Caco-2 (cell line): ENCODE results near the gene PPP4R3A. TPM values are rescaled to one million over a fixed set of nuclear protein-coding genes. Genes with fewer than 3 reads are reported as not detected.

Experiments
- Bru-seq: library from RNA; stranded (reverse); fragments of 400-500 nt; gene quantifications from one replicate; lab custom pipeline; 2021; lab: Mats Ljungman, UMichigan
- BruChase-seq, 2 experiments: library from RNA; stranded (reverse); fragments of 400-500 nt; gene quantifications; one replicate each; lab custom pipeline; 2021; lab: Mats Ljungman, UMichigan
- BruUV-seq: library from RNA; stranded (reverse); fragments of 400-500 nt; replicated peaks from 2 replicates; lab custom pipeline; 2021; lab: Mats Ljungman, UMichigan
- CTCF ChIA-PET: fragments of 300-600 bp; sonication (Branson Sonifier 250); formaldehyde crosslinking; loops from one replicate; lab custom pipeline; 2022; ENCODE audit warnings: antibody characterized with exemption; lab: Charles Lee
- POLR2A ChIA-PET: fragments of 300-600 bp; sonication (Branson Sonifier 250); formaldehyde crosslinking; loops from one replicate; lab custom pipeline; 2022; ENCODE audit warnings: antibody characterized with exemption; lab: Charles Lee
- DNase-seq, 2 experiments: peaks; one replicate each; pipeline versions ENCODE4 v3.0.0 to v3.0.0-alpha.2; 2020 to 2022
- H3K27me3 ChIP-seq: replicated peaks from 2 replicates; pipeline ENCODE4 v1.6.0; 2011; ENCODE audit warnings: low read length; ENCODE audit not compliant: control insufficient read depth, insufficient read depth
- H3K36me3 ChIP-seq: 2 replicates; pipeline ENCODE4 v1.5.1; 2011; ENCODE audit warnings: low read length; ENCODE audit not compliant: control insufficient read depth, insufficient read depth
- H3K4me1 ChIP-seq: fragments of 250-450 bp; sonication (Bioruptor Pico); 2 replicates; pipeline ENCODE4 v1.5.1; 2020; ENCODE audit warnings: mild to moderate bottlenecking
- H3K4me3 ChIP-seq: 2 replicates; pipeline ENCODE4 v1.5.1; 2011; ENCODE audit warnings: low read depth, mild to moderate bottlenecking, control low read depth, low read length
- H3K9me3 ChIP-seq: fragments of 250-450 bp; sonication (Bioruptor Pico); 2 replicates; pipeline ENCODE4 v1.5.1; 2020; ENCODE audit warnings: mild to moderate bottlenecking, moderate library complexity
- H3K27ac Mint-ChIP-seq: one replicate; pipeline ENCODE4 v1.8.0; 2022; ENCODE audit warnings: mixed read lengths; ENCODE audit not compliant: unreplicated experiment
- H3K27me3 Mint-ChIP-seq: one replicate; pipeline ENCODE4 v1.8.0; 2022; ENCODE audit warnings: mixed read lengths; ENCODE audit not compliant: insufficient read depth, unreplicated experiment
- H3K36me3 Mint-ChIP-seq: one replicate; pipeline ENCODE4 v1.8.0; 2022; ENCODE audit warnings: mild to moderate bottlenecking, mixed read lengths; ENCODE audit not compliant: insufficient read depth, unreplicated experiment
- H3K4me1 Mint-ChIP-seq: one replicate; pipeline ENCODE4 v1.8.0; 2022; ENCODE audit warnings: low read depth, mixed read lengths; ENCODE audit not compliant: unreplicated experiment
- H3K4me3 Mint-ChIP-seq: one replicate; pipeline ENCODE4 v1.8.0; 2022; ENCODE audit warnings: mild to moderate bottlenecking, moderate library complexity, mixed read lengths; ENCODE audit not compliant: unreplicated experiment
- H3K9me3 Mint-ChIP-seq: one replicate; pipeline ENCODE4 v1.8.0; 2022; ENCODE audit warnings: mixed read lengths; ENCODE audit not compliant: unreplicated experiment
- CTCF ChIP-seq, 2 experiments: fragments of 200-600 bp in 1 of 2; IDR thresholded peaks; 1 replicate in 1 of 2; 2 replicates in 1 of 2; pipeline versions ENCODE4 v1.5.1 to v1.8.0; 2011 to 2022; ENCODE audit warnings: antibody characterized with exemption in 1 of 2, control low read depth in 1 of 2, inconsistent platforms in 1 of 2, low read depth in 1 of 2, low read length in 1 of 2, mild to moderate bottlenecking in 1 of 2, moderate library complexity in 1 of 2; ENCODE audit not compliant: insufficient read depth in 1 of 2, severe bottlenecking in 1 of 2, unreplicated experiment in 1 of 2
- intact Hi-C: fragments of 100-400 bp; cut with micrococcal nuclease; formaldehyde crosslinking; loops from one replicate; pipeline ENCODE4 v1.10.0; 2022; ENCODE audit not compliant: unreplicated experiment
- long read RNA-seq: library from polyadenylated mRNA; stranded (forward); transcript quantifications from one replicate; pipeline ENCODE4 v2.0.0, GENCODE V29; 2022
- total RNA-seq: library from RNA; stranded (reverse); gene quantifications from 2 replicates; pipeline ENCODE4 v1.2.3, GENCODE V29; 2022

PPP4R3A gene
- total RNA-seq (96.5 and 98.9 TPM in 2 replicates), Bru-seq, nascent RNA (percentile 95 among the genes with signal in this experiment), BruChase-seq, experiment 1, labeled RNA remaining after a 2-hour chase (percentile 93 among the genes with signal in this experiment), BruChase-seq, experiment 2, labeled RNA remaining after a 6-hour chase (percentile 90 among the genes with signal in this experiment)
- long read RNA-seq, full-length matches to known transcripts = 63 of 105 reads
- long read RNA-seq, partial matches to known transcripts = 10 of 105 reads
- long read RNA-seq, other reads (novel, unspliced or antisense) = 32 of 105 reads

DNA sequence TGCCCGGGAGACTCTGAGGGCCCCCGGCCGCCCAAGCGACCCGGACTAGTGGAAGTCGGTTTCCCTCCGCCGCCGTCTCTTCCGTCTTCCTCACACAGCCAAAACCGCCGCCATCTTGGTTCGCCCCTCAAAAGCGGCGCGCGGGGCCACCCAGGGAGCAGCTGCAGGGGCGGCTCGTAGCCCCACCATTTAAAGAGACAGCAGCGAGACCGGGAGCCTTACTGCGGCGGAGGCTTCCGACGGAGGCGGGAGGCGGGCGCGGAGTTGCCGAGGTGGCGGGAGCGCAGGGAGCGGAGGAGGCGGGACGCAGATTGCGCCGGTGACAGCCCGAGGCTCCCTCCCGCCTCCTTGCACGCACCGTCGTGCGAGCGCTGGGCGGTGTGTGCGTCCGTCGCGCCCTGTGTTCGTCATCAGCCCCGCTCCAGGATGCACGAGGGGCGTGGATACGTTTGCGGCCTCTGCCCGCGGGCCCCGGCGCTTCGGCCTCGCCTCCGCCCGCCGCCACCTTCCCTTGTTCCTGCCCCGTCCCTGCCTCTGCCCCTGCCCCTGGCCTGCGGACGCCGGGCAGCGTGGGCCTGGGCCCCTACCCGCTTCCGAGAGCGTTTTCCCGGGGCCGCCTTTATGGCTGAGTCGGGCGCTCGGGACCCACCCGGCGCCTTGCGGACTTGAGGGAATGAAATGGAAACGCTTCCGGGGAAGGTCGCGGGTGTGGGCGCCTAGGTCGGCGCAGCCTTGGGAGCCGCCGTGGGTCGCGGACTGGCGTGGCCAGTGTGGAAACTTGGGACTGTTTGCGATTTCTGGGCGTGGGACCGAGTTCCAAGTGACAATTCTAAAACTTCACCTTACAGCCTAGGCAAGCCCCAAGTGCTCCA, at the start of gene PPP4R3A:
Gene PPP4R3A, minus strand, starts transcription at position 140 of the 872 bp plus-strand sequence. CDS start 663 bp downstream, outside the sequence.
- no peaks in the 10 kb centered on the region for H3K4me1 Mint-ChIP-seq
- CTCF ChIA-PET = no interaction called here
- intact Hi-C loops = loop anchor here (1.0 to 2.0 kb wide), 2 partner anchors 45 to 58 kb away; no protein-coding TSS in a partner anchor
- no peaks in the 10 kb centered on the region for H3K27me3 Mint-ChIP-seq
- Histone ChIP-seq H3K36me3 (no peaks in the 10 kb centered on the region; the same call in 1 of the 2 replicates), H3K27me3 (no peaks in the 10 kb centered on the region), H3K4me1 (0 out of 2 replicates have a peak, but pooled peaks cover 11% of the 10 kb centered on the region), H3K9me3 (no peaks in the 10 kb centered on the region), H3K4me3 (peak within 1 kb of the TSS; percentile 47)
- BruUV-seq = TSS peak; percentile 94
- no peak for TF ChIP-seq CTCF (IDR thresholded peaks at IDR 0.05; ENCODE audit: insufficient read depth in 1 of 2, low read depth in 1 of 2, low read length in 1 of 2, severe bottlenecking in 1 of 2, unreplicated experiment in 1 of 2)
- H3K4me3 Mint-ChIP-seq = peak within 1 kb of the TSS; percentile 79
- no peaks in the 10 kb centered on the region for H3K9me3 Mint-ChIP-seq
- POLR2A ChIA-PET = interaction anchor here (1.0 kb wide), 1 partner anchor 44 kb away, joined by 5 read pairs; no protein-coding TSS in a partner anchor
- peak within 1 kb of the TSS; percentile 98 for H3K27ac Mint-ChIP-seq
- peak; percentile 95 to 96 for DNase-seq
- H3K36me3 Mint-ChIP-seq = peaks cover 37% of the 10 kb centered on the region

DNA sequence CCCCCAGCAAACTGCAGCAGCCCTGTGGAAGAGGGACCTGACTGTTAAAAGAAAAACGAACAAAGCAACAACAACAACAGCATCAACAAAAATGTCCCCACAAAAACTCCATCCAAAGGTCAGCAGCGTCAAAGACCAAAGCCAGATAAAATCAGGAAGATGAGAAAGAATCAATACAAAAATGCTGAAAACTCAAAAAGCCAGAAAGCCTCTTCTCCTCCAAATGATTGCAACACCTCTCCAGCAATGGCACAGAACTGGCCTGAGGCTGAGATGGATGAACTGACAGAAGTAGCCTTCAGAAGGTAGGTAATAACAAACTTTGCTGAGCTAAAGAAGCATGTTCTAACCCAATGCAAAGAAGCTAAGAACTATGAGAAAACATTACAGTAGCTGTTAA, 45.4 kb upstream of the PPP4R3A start:
- Mint-ChIP-seq H3K9me3 (peaks cover 23% of the 10 kb centered on the region), H3K27ac (peak overlapping the region; percentile 30), H3K4me3 (peak overlapping the region; percentile 37), H3K36me3 (no peaks in the 10 kb centered on the region), H3K27me3 (no peaks in the 10 kb centered on the region), H3K4me1 (peaks cover 13% of the 10 kb centered on the region)
- Histone ChIP-seq H3K4me1 (peaks cover 21% of the 10 kb centered on the region), H3K27me3 (no peaks in the 10 kb centered on the region), H3K4me3 (no peak overlapping the region), H3K36me3 (no peaks in the 10 kb centered on the region), H3K9me3 (no peaks in the 10 kb centered on the region)
- BruUV-seq = no TSS peak
- peak in 1 of 2 experiments; percentile 27 for DNase-seq
- no peak for TF ChIP-seq CTCF (IDR thresholded peaks at IDR 0.05; ENCODE audit: insufficient read depth in 1 of 2, low read depth in 1 of 2, low read length in 1 of 2, severe bottlenecking in 1 of 2, unreplicated experiment in 1 of 2)
- POLR2A ChIA-PET = interaction anchor here (1.0 to 1.4 kb wide), 2 partner anchors 44 to 45 kb away, joined by 4 to 5 read pairs; partner anchors contain the start of gene PPP4R3A
- intact Hi-C loops = loop anchor here (1.0 kb wide), 2 partner anchors 20 to 45 kb away; partner anchors contain the start of gene PPP4R3A
- CTCF ChIA-PET = interaction anchor here (1.3 to 1.5 kb wide), 2 partner anchors 11 to 13 kb away, joined by 3 read pairs; no protein-coding TSS in a partner anchor
